HAP-1 (cell line): ENCODE data around the gene ADAM12.
A peak's percentile ranks its signal among the peaks of the same experiment; 100 is the strongest.
"Not testable (repeated sequence)": the region's sequence is repeated elsewhere in the genome, so short reads cannot be mapped to it uniquely, and the experiment has no call there.

Experiments
- DNase-seq, 2 experiments: peaks; one replicate each; pipeline ENCODE4 v3.0.0-alpha.2; 2016 to 2020; ENCODE audit warnings: low spot score in 2 of 2
- H3K27me3 ChIP-seq: fragments of 250-450 bp; sonication (Bioruptor Pico); 2 replicates; pipeline ENCODE4 v1.5.1; 2020; ENCODE audit warnings: low read depth, mild to moderate bottlenecking, moderate library complexity
- H3K36me3 ChIP-seq: fragments of 250-450 bp; sonication (Bioruptor Pico); replicated peaks from 2 replicates; pipeline ENCODE4 v1.5.1; 2020; ENCODE audit warnings: mild to moderate bottlenecking
- H3K4me1 ChIP-seq: fragments of 250-450 bp; sonication (Bioruptor Pico); 2 replicates; pipeline ENCODE4 v1.5.1; 2020; ENCODE audit warnings: mild to moderate bottlenecking
- H3K4me3 ChIP-seq: fragments of 250-450 bp; sonication (Bioruptor Pico); 2 replicates; pipeline ENCODE4 v1.5.1; 2020; ENCODE audit warnings: mild to moderate bottlenecking, moderate library complexity
- H3K9me3 ChIP-seq: fragments of 250-450 bp; sonication (Bioruptor Pico); 2 replicates; pipeline ENCODE4 v1.5.1; 2020; ENCODE audit warnings: mild to moderate bottlenecking, moderate library complexity
- in situ Hi-C: fragments of 300-500 bp; cut with MboI; formaldehyde crosslinking; loops from 3 replicates; pipeline ENCODE4 v1.14.3; 2020; ENCODE audit warnings: low sequenced_read_pairs, inconsistent platforms, mixed read lengths

The ADAM12 gene

DNA sequence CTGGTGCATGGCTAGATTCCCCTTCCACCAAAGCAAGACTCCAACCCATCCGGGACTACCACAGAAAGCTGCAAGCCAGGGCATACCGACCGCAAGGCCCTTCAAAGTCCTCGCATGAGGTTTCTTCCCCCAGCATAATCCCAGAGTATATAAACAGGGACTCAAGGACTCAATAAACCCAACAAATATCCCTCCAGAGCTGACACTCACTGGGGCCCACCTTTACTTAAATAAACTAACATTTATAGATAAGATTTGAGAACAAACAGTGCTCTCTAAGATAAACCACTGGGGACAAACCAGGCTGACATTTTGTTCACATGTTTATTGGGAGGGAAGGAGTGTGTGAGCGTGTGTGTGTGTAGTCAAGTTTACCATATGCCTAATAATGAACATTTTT, 138.2 kb downstream of the ADAM12 start:
- no peaks in the 10 kb centered on the region for H3K9me3 ChIP-seq
- no peak overlapping the region for H3K4me3 ChIP-seq
- H3K4me1 ChIP-seq = peaks cover 14% of the 10 kb centered on the region
- in situ Hi-C loops = no loop called here
- H3K36me3 ChIP-seq = no peaks in the 10 kb centered on the region
- H3K27me3 ChIP-seq = no peaks in the 10 kb centered on the region
- no peak for DNase-seq

DNA sequence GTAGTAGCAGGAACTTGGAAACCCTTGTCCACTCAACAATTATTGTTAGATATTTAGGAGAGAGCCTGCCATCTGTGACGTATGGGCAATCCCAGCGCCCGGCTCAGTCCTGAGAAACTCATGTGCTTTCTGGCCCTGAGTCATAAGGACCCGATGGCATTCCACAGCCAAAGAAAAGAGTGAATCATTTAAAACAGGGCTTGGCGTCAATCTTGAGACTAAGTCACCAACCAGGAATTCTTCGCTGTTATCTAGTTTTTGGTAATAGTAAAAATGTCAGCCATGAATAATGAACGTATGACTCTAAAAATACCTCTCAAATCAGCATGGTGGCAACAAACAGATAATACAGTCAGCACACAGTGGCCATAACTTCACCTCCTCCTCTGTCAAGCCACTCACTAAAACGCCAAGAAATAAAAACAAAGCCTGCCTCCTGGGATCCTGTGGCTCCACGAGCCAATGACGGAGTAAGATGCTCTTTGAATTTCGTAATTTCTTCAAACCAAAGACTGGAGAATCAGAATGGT, 140.8 kb downstream of the ADAM12 start:
- no peaks in the 10 kb centered on the region for H3K9me3 ChIP-seq
- no peak for DNase-seq
- no peaks in the 10 kb centered on the region for H3K36me3 ChIP-seq
- H3K4me1 ChIP-seq = peaks cover 14% of the 10 kb centered on the region
- no peak overlapping the region for H3K4me3 ChIP-seq
- in situ Hi-C loops = no loop called here
- no peaks in the 10 kb centered on the region for H3K27me3 ChIP-seq

- in situ Hi-C loops, H3K27me3 ChIP-seq, H3K36me3 ChIP-seq, H3K9me3 ChIP-seq, H3K4me3 ChIP-seq: not testable (repeated sequence)
- H3K4me1 ChIP-seq = peaks cover 14% of the 10 kb centered on the region
- peak; percentile 32 to 76 for DNase-seq
Measured at GRCh38 chr10:126246396-126246795, 141.9 kb downstream of the ADAM12 start.

- Histone ChIP-seq H3K9me3 (no peaks in the 10 kb centered on the region), H3K36me3 (no peaks in the 10 kb centered on the region), H3K27me3 (no peaks in the 10 kb centered on the region), H3K4me1 (peaks cover 14% of the 10 kb centered on the region), H3K4me3 (no peak overlapping the region)
- in situ Hi-C loops = no loop called here
- DNase-seq = no peak
Measured at GRCh38 chr10:126245501-126245900, 142.8 kb downstream of the ADAM12 start.

- H3K27me3 ChIP-seq = no peaks in the 10 kb centered on the region
- H3K9me3 ChIP-seq = no peaks in the 10 kb centered on the region
- H3K4me3 ChIP-seq = no peak overlapping the region
- in situ Hi-C loops = no loop called here
- no peak for DNase-seq
- H3K4me1 ChIP-seq = peaks cover 14% of the 10 kb centered on the region
- no peaks in the 10 kb centered on the region for H3K36me3 ChIP-seq
Measured at GRCh38 chr10:126243971-126244370, 144.3 kb downstream of the ADAM12 start.

GRCh38 chr10:126243306-126243705, 145.0 kb downstream of the ADAM12 start:
- H3K27me3 ChIP-seq = no peaks in the 10 kb centered on the region
- peaks cover 14% of the 10 kb centered on the region for H3K4me1 ChIP-seq
- no peaks in the 10 kb centered on the region for H3K9me3 ChIP-seq
- H3K4me3 ChIP-seq = no peak overlapping the region
- DNase-seq = no peak
- in situ Hi-C loops = no loop called here
- H3K36me3 ChIP-seq = no peaks in the 10 kb centered on the region

DNA sequence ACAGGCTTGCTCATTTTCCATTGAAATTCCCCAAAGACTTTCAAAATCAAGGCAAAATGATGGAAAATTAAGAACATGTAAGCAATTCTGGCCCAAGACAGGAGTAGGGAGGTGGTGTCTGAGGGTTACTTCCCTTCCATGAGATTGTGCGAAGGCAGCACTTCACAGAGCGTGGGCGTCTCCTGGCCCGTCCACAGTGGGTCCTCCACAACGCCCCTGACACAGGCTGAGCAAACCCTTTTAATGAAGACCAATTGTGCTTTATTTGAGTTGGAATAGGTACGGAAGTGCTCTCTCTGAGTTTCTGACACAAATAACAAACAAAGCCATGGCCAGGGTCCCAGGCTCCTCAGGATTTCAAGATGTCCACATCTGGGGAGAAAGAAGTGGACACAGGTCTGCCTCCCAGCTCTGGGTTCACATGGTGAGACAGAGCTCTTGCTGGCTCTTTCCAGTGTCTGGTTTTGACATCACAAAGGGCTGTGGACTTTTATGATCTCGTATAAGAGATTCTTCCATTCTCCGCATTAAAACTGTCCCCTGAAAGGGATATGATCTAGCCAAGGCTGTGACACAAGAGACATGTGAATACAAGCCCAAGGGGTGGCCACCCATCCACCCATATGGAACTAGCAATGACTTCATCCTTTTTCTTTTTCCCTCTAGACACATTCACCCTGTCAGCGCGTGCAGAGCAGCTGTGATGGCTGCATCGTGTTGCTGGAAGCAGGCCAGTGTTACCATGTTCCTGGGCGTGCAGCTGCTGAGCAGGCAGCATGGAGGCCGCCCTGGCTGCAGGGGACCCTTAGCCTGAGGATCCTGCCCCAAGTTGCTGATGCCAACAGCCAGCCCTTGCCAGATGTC, 145.6 kb downstream of the ADAM12 start:
- Histone ChIP-seq H3K9me3 (no peaks in the 10 kb centered on the region), H3K4me3 (no peak overlapping the region), H3K36me3 (no peaks in the 10 kb centered on the region), H3K27me3 (no peaks in the 10 kb centered on the region), H3K4me1 (peaks cover 14% of the 10 kb centered on the region)
- in situ Hi-C loops = no loop called here
- DNase-seq = no peak

GRCh38 chr10:126240483-126240882, 147.8 kb downstream of the ADAM12 start:
- Histone ChIP-seq H3K4me3 (no peak overlapping the region), H3K27me3 (no peaks in the 10 kb centered on the region), H3K9me3 (no peaks in the 10 kb centered on the region), H3K36me3 (no peaks in the 10 kb centered on the region), H3K4me1 (no peaks in the 10 kb centered on the region)
- DNase-seq = no peak
- in situ Hi-C loops = no loop called here

- Histone ChIP-seq H3K4me1 (no peaks in the 10 kb centered on the region), H3K4me3 (no peak overlapping the region), H3K9me3 (no peaks in the 10 kb centered on the region), H3K27me3 (no peaks in the 10 kb centered on the region), H3K36me3 (no peaks in the 10 kb centered on the region)
- in situ Hi-C loops = no loop called here
- no peak for DNase-seq
Measured at GRCh38 chr10:126239844-126240243, 148.4 kb downstream of the ADAM12 start.

GRCh38 chr10:126235979-126236851, 152.1 kb downstream of the ADAM12 start:
- H3K36me3 ChIP-seq = no peaks in the 10 kb centered on the region
- no peaks in the 10 kb centered on the region for H3K9me3 ChIP-seq
- in situ Hi-C loops = no loop called here
- no peak overlapping the region for H3K4me3 ChIP-seq
- DNase-seq = no peak
- no peaks in the 10 kb centered on the region for H3K4me1 ChIP-seq
- no peaks in the 10 kb centered on the region for H3K27me3 ChIP-seq

- H3K36me3 ChIP-seq = no peaks in the 10 kb centered on the region
- no peak overlapping the region for H3K4me3 ChIP-seq
- H3K4me1 ChIP-seq = no peaks in the 10 kb centered on the region
- in situ Hi-C loops = no loop called here
- no peaks in the 10 kb centered on the region for H3K27me3 ChIP-seq
- no peak for DNase-seq
- H3K9me3 ChIP-seq = no peaks in the 10 kb centered on the region
Measured at GRCh38 chr10:126235091-126235978, 152.9 kb downstream of the ADAM12 start.

DNA sequence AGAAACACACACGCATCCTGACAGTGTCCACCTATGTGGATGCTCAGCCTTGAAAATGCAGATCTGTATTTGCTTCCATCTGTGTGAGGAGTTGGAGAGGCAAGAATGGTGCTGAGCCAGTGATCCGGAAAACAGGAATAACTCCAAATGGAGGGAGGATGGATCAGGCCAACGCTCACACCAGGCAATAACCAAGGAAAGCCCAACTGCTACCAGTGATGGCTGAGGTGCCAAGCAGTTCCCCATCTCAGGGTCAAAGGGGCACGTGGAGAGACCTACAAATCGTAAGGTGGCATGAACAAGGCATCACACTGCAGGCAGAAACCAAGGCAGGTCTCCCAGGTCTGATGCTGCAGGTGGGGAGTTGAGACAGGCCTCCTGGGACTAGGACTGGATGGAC, 153.6 kb downstream of the ADAM12 start:
- Histone ChIP-seq H3K9me3 (no peaks in the 10 kb centered on the region), H3K4me3 (no peak overlapping the region), H3K36me3 (no peaks in the 10 kb centered on the region), H3K4me1 (no peaks in the 10 kb centered on the region), H3K27me3 (no peaks in the 10 kb centered on the region)
- in situ Hi-C loops = no loop called here
- no peak for DNase-seq
